Omental fat pad (tissue), 4 donors: ENCODE results near the gene DENND1A. TPM values are rescaled to one million over a fixed set of nuclear protein-coding genes. Genes with fewer than 3 reads are reported as not detected.

Source experiments
- ATAC-seq: fragments of 150-250 bp; one replicate; pipeline ENCODE4 v1.9.1; 2016; ENCODE audit warnings: mild to moderate bottlenecking, moderate library complexity; ENCODE audit not compliant: low FRiP score
- DNase-seq: peaks from one replicate; pipeline ENCODE4 v3.0.0-alpha.2; 2019; ENCODE audit warnings: low spot score
- CTCF ChIP-seq, 3 donors: fragments of 450-650 bp; IDR thresholded peaks; one replicate each; pipeline ENCODE4 v1.5.1; 2016 to 2017; ENCODE audit warnings: antibody characterized with exemption in 3 of 3, mild to moderate bottlenecking in 3 of 3, moderate library complexity in 2 of 3
- total RNA-seq, 4 donors: library from RNA; depleted of rRNA; stranded (reverse); fragments of >200 nt; gene quantifications; one replicate each; pipeline ENCODE4 v1.1.0, GENCODE V29; 2016

Gene DENND1A
- total RNA-seq, 4 donors from 2014 or later, result 15.2 to 22.8 (median 20.7) TPM

GRCh38 chr9:123418052-123418430 is 511.9 kb downstream of the DENND1A start:
- no peak for TF ChIP-seq CTCF (IDR thresholded peaks at IDR 0.05)
- DNase-seq, result no peak
- ATAC-seq, result no peak

- no peak for TF ChIP-seq CTCF (IDR thresholded peaks at IDR 0.05)
- DNase-seq (no peak), ATAC-seq (no peak)
These were observed 512.5 kb downstream of the DENND1A start for GRCh38 chr9:123417289-123418051.

- no peak for DNase-seq
- TF ChIP-seq CTCF (IDR thresholded peaks at IDR 0.05), result no peak
These were observed 513.8 kb downstream of the DENND1A start for GRCh38 chr9:123416176-123416575.

GRCh38 chr9:123414936-123415930 is 514.7 kb downstream of the DENND1A start:
- ATAC-seq, result no peak
- no peak for DNase-seq
- TF ChIP-seq CTCF (IDR thresholded peaks at IDR 0.05), result no peak

More at GRCh38 chr9:123416176-123416575, 513.8 kb downstream of the DENND1A start:
- no peak for ATAC-seq

GRCh38 chr9:123414204-123414603 is 515.7 kb downstream of the DENND1A start:
- no peak for TF ChIP-seq CTCF (IDR thresholded peaks at IDR 0.05)
- DNase-seq (no peak), ATAC-seq (no peak)

GRCh38 chr9:123412171-123412820 is 517.6 kb downstream of the DENND1A start:
- ATAC-seq (no peak), DNase-seq (no peak)
- TF ChIP-seq CTCF (IDR thresholded peaks at IDR 0.05), result no peak
